ENCODE data around the gene WASF3.

Gene WASF3

DNA sequence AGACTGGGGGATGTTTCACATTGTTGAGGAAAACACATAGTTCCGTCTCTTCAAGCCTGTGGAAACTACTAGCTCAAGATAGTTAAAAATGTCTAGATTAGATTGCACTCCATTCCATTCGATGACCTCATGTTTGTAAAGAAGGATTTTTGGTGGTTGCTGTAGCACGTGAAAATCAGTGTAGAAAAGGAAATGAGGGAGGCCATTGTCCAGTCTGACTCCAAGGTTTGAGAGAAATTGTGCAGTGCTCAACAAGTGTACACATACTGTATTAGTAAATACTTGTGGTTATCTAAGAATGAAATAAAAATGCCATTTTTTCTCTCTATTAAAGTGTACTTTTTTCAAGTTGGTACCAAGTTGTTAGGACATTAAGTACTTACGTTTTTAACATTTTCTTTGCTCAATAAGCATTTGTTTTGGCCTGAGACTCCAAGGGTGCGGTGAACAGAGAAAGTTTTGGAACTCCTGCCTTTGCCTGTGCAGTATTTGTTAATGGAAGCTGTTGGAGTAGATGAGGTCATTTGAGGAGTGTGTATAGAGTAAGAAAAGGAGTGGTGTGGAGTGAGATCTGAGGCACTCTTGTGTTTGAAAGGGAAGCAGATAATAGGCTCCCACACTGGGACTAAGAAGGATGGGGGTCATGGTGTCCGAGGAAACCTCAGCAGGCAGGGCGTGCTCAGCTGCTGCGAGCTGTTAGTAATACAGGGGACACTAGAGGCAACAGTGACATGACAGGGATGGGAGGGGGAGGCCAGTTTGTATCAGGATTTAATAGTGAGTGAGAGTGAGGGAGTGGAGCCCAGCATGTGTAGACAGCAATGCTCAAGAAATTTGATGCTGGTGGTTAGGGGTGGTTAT, 4.4 kb downstream of the WASF3 start:
- Histone ChIP-seq H3K9me2 (ENCODE audit: low read depth, low read length) (no peaks in the 10 kb centered on the region), H3K36me3 (ENCODE audit: insufficient read depth, low read length) (no peaks in the 10 kb centered on the region), H4K20me1 (ENCODE audit: insufficient read depth, low read length) (no peaks in the 10 kb centered on the region), H3K27ac (ENCODE audit: low read depth, low read length, poor library complexity, severe bottlenecking) (no peak overlapping the region), H2AFZ (ENCODE audit: low read length) (no peak overlapping the region), H3K4me2 (ENCODE audit: low read length) (no peak overlapping the region), H3K9ac (ENCODE audit: low read length) (no peak overlapping the region), H3K4me1 (ENCODE audit: insufficient read depth, low read length, severe bottlenecking) (no peaks in the 10 kb centered on the region), H3K9me3 (ENCODE audit: low read length) (no peaks in the 10 kb centered on the region), H3K79me2 (ENCODE audit: insufficient read depth, low read length) (no peaks in the 10 kb centered on the region), H3F3A (ENCODE audit: insufficient read depth, low read length) (no peaks in the 10 kb centered on the region), H3K4me3 (ENCODE audit: low read depth, low read length, poor library complexity, severe bottlenecking) (no peak overlapping the region), H3K27me3 (ENCODE audit: insufficient read depth, low read length) (no peaks in the 10 kb centered on the region)
- no peak for TF ChIP-seq EZH2 (IDR thresholded peaks at IDR 0.05; ENCODE audit: borderline replicate concordance, low read length)
- TF ChIP-seq, protein P1, sequence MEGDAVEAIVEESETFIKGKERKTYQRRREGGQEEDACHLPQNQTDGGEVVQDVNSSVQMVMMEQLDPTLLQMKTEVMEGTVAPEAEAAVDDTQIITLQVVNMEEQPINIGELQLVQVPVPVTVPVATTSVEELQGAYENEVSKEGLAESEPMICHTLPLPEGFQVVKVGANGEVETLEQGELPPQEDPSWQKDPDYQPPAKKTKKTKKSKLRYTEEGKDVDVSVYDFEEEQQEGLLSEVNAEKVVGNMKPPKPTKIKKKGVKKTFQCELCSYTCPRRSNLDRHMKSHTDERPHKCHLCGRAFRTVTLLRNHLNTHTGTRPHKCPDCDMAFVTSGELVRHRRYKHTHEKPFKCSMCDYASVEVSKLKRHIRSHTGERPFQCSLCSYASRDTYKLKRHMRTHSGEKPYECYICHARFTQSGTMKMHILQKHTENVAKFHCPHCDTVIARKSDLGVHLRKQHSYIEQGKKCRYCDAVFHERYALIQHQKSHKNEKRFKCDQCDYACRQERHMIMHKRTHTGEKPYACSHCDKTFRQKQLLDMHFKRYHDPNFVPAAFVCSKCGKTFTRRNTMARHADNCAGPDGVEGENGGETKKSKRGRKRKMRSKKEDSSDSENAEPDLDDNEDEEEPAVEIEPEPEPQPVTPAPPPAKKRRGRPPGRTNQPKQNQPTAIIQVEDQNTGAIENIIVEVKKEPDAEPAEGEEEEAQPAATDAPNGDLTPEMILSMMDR (IDR thresholded peaks at IDR 0.05; ENCODE audit: low read length): no peak

DNA sequence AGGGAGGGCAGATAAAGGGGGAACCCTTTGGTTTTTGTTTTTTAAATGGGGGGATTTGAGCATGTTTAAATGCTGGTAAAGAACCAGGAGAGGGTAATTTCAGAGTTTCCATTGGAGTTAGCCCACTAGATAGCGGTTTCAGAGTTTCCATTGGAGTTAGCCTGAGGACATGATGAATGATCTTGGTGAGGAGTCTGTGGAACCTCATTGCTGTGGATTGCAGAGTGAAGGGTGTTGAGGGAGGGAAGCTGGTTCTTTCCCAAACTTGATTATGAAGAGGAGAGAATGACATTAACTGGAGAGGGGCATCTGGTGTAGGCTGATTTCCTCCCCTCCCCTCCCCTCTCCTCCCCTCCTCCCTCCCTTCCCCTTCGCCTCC, 5.0 kb downstream of the WASF3 start:
- Histone ChIP-seq H3K4me3 (ENCODE audit: low read depth, low read length, poor library complexity, severe bottlenecking) (no peak overlapping the region), H3F3A (ENCODE audit: insufficient read depth, low read length) (no peaks in the 10 kb centered on the region), H3K4me2 (ENCODE audit: low read length) (no peak overlapping the region), H3K27ac (ENCODE audit: low read depth, low read length, poor library complexity, severe bottlenecking) (no peak overlapping the region), H3K36me3 (ENCODE audit: insufficient read depth, low read length) (no peaks in the 10 kb centered on the region), H3K27me3 (ENCODE audit: insufficient read depth, low read length) (no peaks in the 10 kb centered on the region), H2AFZ (ENCODE audit: low read length) (no peak overlapping the region), H3K79me2 (ENCODE audit: insufficient read depth, low read length) (no peaks in the 10 kb centered on the region), H3K9me3 (ENCODE audit: low read length) (no peaks in the 10 kb centered on the region), H3K4me1 (ENCODE audit: insufficient read depth, low read length, severe bottlenecking) (no peaks in the 10 kb centered on the region), H3K9me2 (ENCODE audit: low read depth, low read length) (no peaks in the 10 kb centered on the region), H4K20me1 (ENCODE audit: insufficient read depth, low read length) (no peaks in the 10 kb centered on the region), H3K9ac (ENCODE audit: low read length) (no peak overlapping the region)
- TF ChIP-seq EZH2 (IDR thresholded peaks at IDR 0.05; ENCODE audit: borderline replicate concordance, low read length): no peak
- TF ChIP-seq, protein P1 (IDR thresholded peaks at IDR 0.05; ENCODE audit: low read length): no peak

DNA sequence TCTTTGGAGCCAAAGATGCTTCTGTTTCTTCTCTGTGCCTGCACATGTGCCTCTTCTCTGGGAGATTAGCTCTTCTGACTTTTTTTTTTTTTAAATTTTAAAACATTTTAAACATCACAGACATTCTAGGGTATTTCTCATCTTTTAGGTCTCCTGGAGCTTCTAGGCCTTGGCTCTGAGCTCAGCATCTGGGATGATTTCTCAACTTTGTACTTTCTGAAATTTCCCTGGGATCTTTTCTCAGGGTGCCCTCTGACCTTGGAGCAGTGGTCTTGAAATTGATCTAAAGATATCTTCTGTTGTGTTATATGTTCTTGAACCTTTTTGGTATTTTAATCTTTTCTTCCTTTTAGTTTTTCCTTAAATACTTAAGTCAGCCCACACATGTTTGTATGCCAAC, 6.2 kb downstream of the WASF3 start:
- H3K4me3 ChIP-seq (ENCODE audit: low read depth, low read length, poor library complexity, severe bottlenecking): no peak overlapping the region
- TF ChIP-seq, protein P1 (IDR thresholded peaks at IDR 0.05; ENCODE audit: low read length): no peak
- TF ChIP-seq EZH2 (IDR thresholded peaks at IDR 0.05; ENCODE audit: borderline replicate concordance, low read length): no peak
- H3K79me2 ChIP-seq (ENCODE audit: insufficient read depth, low read length): no peaks in the 10 kb centered on the region

More for the DNA sequence above, 6.2 kb downstream of the WASF3 start:
- no peaks in the 10 kb centered on the region for H3K9me2 ChIP-seq (ENCODE audit: low read depth, low read length)
- H3K4me1 ChIP-seq (ENCODE audit: insufficient read depth, low read length, severe bottlenecking): no peaks in the 10 kb centered on the region
- no peaks in the 10 kb centered on the region for H3F3A ChIP-seq (ENCODE audit: insufficient read depth, low read length)
- H2AFZ ChIP-seq (ENCODE audit: low read length): no peak overlapping the region
- no peaks in the 10 kb centered on the region for H3K27me3 ChIP-seq (ENCODE audit: insufficient read depth, low read length)
- no peak overlapping the region for H3K27ac ChIP-seq (ENCODE audit: low read depth, low read length, poor library complexity, severe bottlenecking)
- H3K4me2 ChIP-seq (ENCODE audit: low read length): no peak overlapping the region
- H4K20me1 ChIP-seq (ENCODE audit: insufficient read depth, low read length): no peaks in the 10 kb centered on the region
- no peak overlapping the region for H3K9ac ChIP-seq (ENCODE audit: low read length)
- H3K36me3 ChIP-seq (ENCODE audit: insufficient read depth, low read length): no peaks in the 10 kb centered on the region
- H3K9me3 ChIP-seq (ENCODE audit: low read length): no peaks in the 10 kb centered on the region
